NCI-H1048 (cell line): Measurements from ENCODE around the gene DCXR.

Experiments
- DNase-seq: peaks from one replicate; lab custom pipeline; 2025; lab: John Stamatoyannopoulos, UW

The DCXR gene

GRCh38 chr17:82055023-82055964 is 17.8 kb upstream of the DCXR start:
- DNase-seq: no peak

DNA sequence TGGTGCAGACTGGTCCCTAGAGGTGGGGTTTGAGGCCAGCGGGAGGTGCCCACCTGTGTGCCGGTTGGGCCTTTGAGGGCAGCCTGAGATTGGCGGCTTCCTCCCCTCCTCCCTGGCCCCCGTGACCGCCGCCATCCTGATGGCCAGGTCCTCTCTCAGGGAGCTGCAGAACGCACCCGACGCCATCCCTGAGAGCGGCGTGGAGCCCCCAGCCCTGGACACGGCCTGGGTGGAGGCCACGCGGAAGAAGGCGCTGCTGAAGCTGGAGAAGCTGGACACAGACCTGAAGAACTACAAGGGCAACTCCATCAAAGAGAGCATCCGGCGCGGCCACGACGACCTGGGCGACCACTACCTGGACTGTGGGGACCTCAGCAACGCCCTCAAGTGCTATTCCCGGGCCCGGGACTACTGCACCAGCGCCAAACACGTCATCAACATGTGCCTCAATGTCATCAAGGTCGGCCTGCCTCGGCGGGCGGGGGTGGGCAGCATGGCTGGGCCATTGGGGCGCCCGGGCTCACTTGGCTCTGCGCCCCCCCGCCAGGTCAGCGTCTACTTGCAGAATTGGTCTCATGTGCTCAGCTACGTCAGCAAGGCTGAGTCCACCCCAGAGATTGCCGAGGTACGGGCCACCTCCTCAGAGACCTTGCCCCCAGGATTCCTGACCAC is 17.0 kb upstream of the DCXR start:
- DNase-seq: no peak

DNA sequence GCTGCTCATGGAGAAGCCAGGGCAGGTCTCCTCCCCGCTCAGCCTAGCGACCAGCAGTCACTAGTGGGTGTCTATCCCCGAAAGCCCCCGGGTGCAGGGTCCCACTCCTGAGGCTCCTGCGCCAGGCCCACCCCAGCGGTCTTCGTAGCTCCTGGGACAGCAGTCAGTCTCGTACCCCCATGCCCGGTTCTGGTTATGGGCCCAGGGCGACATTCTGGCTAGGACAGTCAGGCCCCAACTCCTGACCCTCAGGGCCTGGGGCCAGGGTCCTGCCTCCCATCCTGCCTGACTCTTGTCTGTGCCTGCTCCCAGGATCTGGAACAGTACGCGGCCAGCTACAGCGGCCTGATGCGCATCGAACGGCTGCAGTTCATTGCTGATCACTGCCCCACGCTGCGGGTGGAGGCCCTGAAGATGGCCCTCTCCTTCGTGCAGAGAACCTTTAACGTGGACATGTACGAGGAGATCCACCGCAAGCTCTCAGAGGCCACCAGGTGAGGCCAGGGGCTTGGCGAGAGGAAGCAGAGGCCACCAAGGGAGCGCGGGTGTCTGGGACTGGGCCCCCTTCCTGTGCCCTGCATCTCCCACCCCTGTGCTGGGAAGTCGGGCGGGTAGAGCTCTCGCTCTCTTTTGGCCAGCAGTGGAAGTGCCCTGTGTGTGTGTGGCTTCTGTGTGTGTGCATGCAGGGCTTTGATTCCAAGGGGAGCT is 16.2 kb upstream of the DCXR start:
- no peak for DNase-seq

DNA sequence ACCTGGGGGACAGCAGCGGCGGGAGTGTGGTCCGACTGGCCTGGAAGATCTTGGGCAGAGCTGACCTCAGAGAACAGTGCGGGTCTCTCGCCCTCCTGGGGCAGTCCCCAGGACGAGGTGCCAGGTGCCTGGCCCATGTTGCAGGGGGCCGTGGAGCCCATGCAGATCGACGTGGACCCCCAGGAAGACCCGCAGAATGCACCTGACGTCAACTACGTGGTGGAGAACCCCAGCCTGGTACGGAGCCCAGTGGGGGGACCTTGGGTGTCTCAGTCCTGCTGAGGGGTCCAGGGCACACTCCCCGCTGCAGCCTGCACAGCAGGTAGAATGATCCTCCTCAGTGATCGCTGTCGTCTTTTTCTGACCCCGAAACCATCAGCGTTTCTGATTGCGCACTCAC is 15.6 kb upstream of the DCXR start:
- DNase-seq: no peak

DNA sequence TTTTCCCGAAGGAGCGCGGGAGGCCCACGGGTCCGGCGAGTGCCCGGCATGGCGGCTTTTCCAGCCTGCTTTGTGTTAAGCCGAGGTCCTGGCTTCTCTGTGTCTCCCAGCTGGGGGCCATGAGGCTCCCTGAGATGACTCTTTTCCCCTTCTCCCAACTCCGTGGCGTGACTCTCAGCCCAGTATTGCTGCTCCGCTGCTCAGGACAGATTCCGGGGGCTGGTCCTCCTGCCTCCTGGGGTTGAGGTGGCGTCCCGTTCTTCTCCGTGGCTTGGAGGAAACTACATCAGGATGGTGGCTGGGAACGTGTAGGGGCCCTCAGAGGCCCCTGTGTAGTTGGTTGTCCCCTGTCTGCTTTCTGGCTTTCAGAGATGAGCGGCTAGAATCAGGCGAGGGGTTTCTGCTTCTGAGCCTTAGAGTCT is 15.2 kb upstream of the DCXR start:
- DNase-seq: no peak

GRCh38 chr17:82051776-82052637 is 14.5 kb upstream of the DCXR start, which contains the start of the genes GPS1 and RFNG:
TSS of gene GPS1 (plus strand) at chr17:82051898. CDS start at chr17:82051932, 34 bp downstream.
TSS of gene RFNG (minus strand) at chr17:82051811. CDS start at chr17:82051766, 45 bp downstream.
- no peak for DNase-seq

DNA sequence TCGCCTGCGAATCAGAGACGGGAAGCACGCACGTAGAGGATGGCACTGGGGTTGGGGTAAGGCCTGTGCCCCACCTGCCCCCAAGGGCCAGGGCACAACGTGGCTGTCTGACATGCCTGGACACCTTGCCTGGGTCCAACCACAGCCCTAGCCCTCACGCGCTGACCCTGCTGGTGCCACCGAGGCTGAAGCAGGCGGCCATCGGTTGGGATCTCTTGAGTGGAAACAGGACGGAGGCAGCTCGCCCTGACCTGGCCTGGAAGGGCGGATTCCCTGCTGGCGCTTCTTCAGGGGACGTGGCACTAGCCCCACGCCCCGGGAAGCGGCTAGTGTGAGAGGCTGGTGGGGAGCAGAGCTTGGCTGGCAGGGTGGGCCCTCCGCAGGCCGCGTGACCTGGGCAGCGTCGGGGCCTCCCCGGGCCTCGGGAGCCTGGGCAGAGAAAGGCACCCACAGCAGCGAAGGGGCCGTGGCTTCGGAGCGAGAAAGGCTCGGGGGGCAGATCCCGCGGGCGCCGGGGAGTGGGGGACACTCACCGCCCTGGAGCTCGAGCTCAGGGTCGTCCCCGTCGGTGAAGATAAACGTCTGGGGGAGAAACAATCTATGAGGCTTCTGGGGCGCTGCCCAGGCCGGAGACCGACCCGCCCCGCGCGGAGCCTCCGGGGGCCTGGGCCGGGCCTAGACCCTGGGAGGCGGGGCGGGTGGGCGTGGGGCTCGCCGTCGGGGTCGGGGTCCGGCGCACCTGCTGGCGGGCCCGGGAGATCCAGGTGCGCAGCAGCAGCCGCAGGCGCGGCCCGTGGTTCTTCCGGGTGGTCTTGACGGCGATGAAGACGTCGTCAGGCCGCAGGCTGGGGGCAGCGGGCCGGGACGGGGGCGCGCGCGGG is 13.5 kb upstream of the DCXR start:
- DNase-seq: no peak

GRCh38 chr17:82050152-82050760 is 12.8 kb upstream of the DCXR start:
- DNase-seq: no peak

GRCh38 chr17:82049521-82049971 is 12.0 kb upstream of the DCXR start:
- no peak for DNase-seq

GRCh38 chr17:82049106-82049505 is 11.6 kb upstream of the DCXR start:
- DNase-seq: no peak

DNA sequence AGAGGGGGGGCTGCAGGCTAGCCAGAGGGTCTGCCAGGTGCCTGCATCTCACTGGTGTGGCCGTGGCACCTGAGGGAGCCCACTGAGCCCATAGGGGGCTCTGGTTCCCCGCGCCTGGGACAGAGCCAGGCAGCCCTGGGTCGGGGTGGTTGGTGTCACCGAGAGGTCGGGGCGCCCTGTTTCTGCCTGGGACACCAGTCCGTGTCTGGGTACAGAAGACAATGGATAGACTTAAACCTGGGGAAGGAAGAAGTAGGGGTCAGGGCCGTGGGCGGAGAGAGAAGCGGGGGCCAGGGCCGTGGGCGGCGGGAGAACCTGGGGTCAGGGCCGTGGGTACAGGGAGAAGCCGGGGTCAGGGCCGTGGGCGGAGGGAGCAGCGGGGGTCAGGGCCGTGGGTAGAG is 11.1 kb upstream of the DCXR start:
- no peak for DNase-seq

DNA sequence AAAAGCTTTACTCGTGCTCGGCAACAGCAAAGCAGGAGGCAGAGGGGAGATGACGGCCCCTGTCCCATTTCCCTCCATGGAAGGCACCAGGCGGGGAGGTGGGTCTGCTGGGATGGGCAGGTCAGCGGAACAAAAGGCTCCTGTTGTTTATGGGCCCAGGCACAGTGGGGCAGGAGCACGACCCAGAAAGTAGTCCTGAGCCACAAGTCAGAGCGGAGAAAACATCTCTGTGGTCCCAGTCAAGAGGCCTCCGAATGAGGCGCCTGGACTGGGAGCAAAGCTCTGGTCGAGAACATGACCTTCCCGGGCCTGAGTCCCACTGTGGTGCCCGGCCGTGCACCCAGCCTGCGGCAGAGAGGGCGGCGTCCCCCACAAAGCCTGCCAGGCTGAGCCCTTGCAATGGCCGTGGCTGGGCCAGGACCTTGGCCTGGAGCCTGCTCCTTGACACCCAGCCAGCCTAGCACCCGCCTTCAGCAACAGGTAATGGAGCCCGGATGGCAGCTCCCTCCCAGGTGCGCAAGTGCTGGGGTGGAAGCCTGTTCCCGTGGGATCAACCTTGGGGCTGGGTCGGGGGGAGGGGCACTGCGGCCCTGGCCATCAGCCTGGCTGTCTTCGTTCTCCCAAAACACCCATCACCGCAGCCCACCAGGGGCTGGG is 10.5 kb upstream of the DCXR start:
- no peak for DNase-seq

GRCh38 chr17:82047379-82047778 is 9.9 kb upstream of the DCXR start:
- DNase-seq: no peak

- no peak for DNase-seq
These were observed 9.4 kb upstream of the DCXR start for GRCh38 chr17:82046903-82047302.

GRCh38 chr17:82045936-82046484 is 8.5 kb upstream of the DCXR start:
- DNase-seq: no peak

- DNase-seq: no peak
These were observed 6.0 kb upstream of the DCXR start for GRCh38 chr17:82043507-82043906.

- no peak for DNase-seq
These were observed 5.2 kb upstream of the DCXR start for GRCh38 chr17:82042649-82043048.

- no peak for DNase-seq
These were observed 3.8 kb upstream of the DCXR start for GRCh38 chr17:82041144-82041814.
